Cortex of kidney (tissue), 1 donor: ENCODE results near the gene PIEZO2.
"Not testable (repeated sequence)": the region's sequence is repeated elsewhere in the genome, so short reads cannot be mapped to it uniquely, and the experiment has no call there.

Experiments
- DNase-seq: peaks from one replicate; lab custom pipeline; 2025; lab: John Stamatoyannopoulos, UW

The PIEZO2 gene

GRCh38 chr18:10846657-10847407, 302.5 kb downstream of the PIEZO2 start:
- DNase-seq: no peak

DNA sequence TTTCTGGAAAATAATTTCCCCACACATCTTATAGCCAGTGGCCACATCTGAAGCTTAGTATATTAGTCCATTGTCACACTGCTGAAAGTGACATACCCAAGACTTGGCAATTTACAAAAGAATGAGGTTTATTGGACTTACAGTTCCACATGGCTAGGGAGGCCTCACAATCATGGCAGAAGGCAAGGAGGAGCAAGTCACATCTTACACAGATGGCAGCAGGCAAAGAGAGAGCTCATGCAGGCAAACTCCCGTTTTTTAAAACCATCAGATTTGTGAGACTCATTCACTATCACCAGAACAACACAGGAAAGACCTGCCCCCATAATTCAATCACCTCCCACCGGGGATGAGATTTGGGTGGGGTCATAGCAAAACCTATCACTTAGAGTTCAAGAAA, 303.3 kb downstream of the PIEZO2 start:
- DNase-seq: not testable (repeated sequence)

DNA sequence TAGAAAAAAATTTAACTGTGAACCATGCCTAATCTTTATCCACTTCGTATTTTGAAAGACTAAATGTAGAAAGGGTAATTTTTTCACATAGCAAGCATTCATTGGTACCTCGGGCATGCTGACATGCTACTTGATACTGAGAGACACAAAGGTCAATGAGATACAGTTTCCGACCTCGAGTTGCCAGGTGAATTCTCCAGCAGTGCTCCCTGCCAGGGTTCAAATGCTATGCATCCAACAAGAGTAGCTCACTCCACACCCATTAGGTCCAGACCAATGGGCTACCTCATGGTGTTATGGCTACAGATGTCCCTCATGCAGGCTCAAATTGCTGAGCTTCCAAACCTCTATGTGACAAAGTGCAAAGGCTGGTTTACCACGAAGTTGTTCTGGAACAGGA, 305.8 kb downstream of the PIEZO2 start:
- DNase-seq: no peak

DNA sequence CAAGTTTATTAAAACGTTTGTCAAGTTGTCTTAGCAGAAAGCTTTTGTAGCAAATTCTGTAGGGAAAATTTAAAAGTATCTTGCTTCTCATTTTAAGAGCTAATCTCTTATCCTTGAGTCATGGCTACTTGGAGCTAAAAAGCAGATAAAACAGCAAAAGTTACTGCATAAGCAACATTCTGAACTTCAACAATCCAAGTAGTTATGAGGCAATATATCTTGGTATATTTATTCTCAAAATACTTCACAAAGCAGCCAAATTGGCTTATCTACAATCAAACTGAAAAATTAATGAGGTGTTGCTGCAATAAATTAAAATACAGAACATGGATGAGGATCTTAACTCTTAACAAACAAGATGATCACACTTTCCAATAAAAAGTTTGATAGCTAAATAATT, 306.5 kb downstream of the PIEZO2 start:
- no peak for DNase-seq

DNA sequence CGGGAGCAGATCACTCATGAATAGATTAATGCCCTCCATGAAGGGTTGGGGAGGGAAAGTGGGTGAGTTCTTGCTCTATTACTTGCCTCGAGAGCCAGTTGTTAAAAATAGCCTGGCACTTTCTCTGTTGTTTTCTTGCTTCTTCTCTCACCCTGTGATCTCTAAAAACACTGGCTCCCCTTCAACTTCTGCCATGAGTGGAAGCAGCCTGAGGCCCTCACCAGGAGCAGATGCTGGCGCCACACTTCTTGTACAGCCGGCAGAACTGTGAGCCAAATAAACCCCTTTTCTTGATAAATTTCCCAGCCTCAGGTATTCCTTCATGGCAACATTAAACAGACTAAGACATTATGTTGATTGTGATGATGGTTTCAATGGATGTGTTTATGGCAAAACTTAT, 307.0 kb downstream of the PIEZO2 start:
- no peak for DNase-seq

- no peak for DNase-seq
Observed at GRCh38 chr18:10841203-10841602, 308.2 kb downstream of the PIEZO2 start.

DNA sequence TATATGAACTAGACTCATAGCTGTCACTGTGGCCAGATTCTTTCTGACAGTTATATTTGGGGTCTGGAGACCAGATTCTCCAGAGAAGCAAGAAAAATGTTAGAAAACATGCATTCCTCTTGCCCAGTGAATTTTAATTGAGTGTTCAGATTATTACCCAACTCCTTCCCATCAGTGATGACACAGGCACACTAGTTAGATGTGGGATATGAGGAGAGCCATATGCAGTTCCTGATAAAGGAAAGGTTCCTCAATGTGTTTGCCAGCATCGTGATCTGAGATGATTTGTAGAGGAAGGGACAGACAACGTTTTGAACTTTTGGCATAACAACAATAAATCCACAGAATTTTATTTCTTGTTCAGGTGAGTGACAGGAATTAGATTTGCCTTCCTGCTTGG, 308.6 kb downstream of the PIEZO2 start:
- DNase-seq: no peak

- DNase-seq: no peak
Observed at GRCh38 chr18:10839421-10839820, 309.9 kb downstream of the PIEZO2 start.

- no peak for DNase-seq
Observed at GRCh38 chr18:10838553-10838952, 310.8 kb downstream of the PIEZO2 start.

DNA sequence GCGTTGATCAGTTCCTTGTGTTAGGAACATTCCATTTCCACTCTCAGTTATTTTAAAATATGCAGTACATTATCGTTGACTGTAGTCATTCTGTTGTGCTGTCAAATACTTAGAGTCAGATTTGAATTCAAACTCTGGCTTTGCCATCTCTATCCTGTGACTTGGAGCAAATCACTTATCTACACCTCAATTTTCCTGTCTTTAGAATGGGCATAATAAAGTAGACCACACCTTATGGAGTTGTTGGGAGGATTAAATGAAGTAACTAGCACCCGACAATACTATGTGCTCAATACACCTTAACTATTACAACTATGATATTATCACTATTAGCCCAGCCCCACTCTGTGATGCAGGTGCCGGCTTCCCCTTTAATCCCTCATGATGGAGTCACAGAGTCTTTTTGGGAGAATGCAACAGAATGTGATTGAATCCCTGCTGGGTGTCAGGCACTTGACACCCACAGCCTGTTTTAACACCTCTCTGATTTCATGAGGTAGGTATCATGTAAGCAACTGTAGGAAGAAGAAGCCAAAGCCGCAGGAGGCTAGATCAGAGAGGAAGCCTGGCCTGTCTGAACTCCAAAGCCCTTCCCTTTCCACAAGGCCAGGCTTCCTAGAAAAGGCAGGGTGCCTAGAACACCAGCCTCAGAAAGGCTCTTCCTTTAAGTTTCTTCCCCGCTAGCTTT, 315.1 kb downstream of the PIEZO2 start:
- DNase-seq: no peak

- no peak for DNase-seq
Observed at GRCh38 chr18:10833656-10834055, 315.7 kb downstream of the PIEZO2 start.

GRCh38 chr18:10826400-10826799, 323.0 kb downstream of the PIEZO2 start:
- DNase-seq: no peak

GRCh38 chr18:10822456-10822855, 326.9 kb downstream of the PIEZO2 start:
- no peak for DNase-seq

DNA sequence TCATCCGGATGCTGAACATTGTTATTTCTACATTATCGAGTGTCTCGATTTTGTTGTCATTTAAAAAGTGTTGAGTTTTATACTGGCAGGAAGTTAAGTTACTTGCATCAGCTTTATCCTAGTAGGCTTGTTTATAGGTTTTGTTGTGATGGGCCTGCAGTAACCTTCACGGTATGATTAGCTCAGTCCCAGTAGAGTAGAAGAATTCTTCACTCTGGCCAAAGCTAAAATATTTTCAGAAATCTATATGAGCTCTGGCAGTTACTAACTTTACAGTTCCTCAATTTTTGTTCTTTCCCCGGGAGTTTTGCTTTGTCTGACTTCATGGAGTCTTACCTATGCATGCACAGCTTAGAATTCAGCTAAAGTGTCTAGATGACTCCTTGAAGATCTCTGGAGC, 328.7 kb downstream of the PIEZO2 start:
- DNase-seq: no peak

- DNase-seq: no peak
Observed at GRCh38 chr18:10814336-10814735, 335.0 kb downstream of the PIEZO2 start.

DNA sequence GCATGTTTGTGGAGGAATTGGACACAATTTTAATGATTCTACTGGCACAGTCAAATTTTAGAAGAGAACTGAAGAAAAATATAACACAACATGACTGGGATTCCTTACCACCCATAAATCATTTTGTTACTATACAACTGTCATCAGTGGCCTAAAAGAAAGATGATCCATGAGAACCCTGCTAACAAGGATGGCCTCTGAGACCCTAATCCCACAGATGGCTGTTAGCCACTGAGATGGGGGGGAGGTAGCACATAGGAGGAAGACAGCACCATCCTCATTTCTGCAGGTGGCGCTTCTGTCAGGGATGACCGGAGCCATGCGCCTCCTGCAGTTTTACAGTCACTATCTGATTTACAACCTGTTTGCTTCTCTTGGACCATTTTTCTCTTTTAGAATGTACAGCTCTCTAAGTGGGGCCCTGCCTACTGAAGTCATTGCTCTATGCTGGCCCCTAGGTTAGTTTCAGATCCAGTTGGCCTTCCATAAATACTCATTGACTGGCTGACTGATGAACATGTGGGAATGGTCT, 343.7 kb downstream of the PIEZO2 start:
- DNase-seq: no peak

- DNase-seq: no peak
Observed at GRCh38 chr18:10804126-10804525, 345.2 kb downstream of the PIEZO2 start.

DNA sequence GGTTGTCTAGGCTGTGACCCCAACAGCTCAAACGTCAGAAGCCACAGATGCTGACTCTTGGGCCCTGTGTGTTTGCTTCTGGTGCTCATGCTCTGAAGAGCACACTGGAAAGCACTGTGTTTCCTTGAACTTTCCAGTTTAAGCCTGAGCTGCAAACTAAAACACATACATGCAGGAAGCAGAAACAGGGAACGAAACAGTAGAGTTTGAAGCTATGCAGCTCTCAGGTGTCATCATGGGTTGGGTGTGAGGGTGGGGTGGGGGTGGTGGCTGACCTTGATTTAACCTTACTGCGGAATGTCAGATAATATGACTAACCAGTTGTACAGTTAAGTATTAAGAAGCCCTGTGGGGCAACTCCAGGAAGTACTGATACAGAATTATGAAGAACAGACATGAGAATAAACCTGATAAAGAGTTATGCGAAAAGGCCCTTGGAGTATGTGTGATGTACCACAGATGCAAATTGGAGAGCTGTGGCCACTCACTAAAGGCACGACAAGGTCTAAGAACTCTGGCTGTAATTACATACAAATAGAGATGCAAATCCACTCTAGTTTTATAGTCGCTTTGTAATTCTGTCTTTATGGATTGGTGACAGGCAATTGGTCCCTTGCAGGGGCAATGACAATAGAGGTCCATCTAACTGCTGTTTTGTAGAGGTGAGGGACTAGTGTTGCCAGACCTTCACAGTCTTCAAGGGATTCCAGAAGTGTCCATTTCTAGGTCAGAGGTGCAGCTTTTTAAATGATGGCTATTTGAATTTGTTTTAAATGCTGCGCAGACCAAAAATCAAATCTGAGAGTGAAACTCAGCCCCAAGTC, 350.4 kb downstream of the PIEZO2 start:
- no peak for DNase-seq

GRCh38 chr18:10797896-10798295, 351.5 kb downstream of the PIEZO2 start:
- DNase-seq: no peak

- no peak for DNase-seq
Observed at GRCh38 chr18:10794771-10795170, 354.6 kb downstream of the PIEZO2 start.

GRCh38 chr18:10793730-10794370, 355.5 kb downstream of the PIEZO2 start:
- no peak for DNase-seq

GRCh38 chr18:10792181-10792580, 357.2 kb downstream of the PIEZO2 start:
- no peak for DNase-seq
